Measurements from ENCODE around the gene ROR2. TPM values are rescaled to one million over a fixed set of nuclear protein-coding genes. Genes with fewer than 3 reads are reported as not detected.

The ROR2 gene
- total RNA-seq, 1 donor: 13.8 TPM

GRCh38 chr9:91736898-91737601 is 213.0 kb downstream of the ROR2 start:
- H3K36me3 ChIP-seq (ENCODE audit: insufficient read depth, low read length): no peaks in the 10 kb centered on the region
- H3K27ac ChIP-seq (ENCODE audit: low read depth, low read length): no peak overlapping the region
- H3K79me2 ChIP-seq (ENCODE audit: insufficient read depth, low read length): no peaks in the 10 kb centered on the region
- no peak overlapping the region for H2AFZ ChIP-seq (ENCODE audit: low read length)
- no peak overlapping the region for H3K4me2 ChIP-seq (ENCODE audit: insufficient read depth, low read length)
- no peaks in the 10 kb centered on the region for H4K20me1 ChIP-seq (ENCODE audit: insufficient read depth, low read length)
- H3K4me3 ChIP-seq (ENCODE audit: insufficient read depth, low read length): no peak overlapping the region
- peaks cover 13% of the 10 kb centered on the region for H3K27me3 ChIP-seq (ENCODE audit: insufficient read depth, low read length)
- H3K9me3 ChIP-seq (ENCODE audit: low read depth, low read length): no peaks in the 10 kb centered on the region
- H3K4me1 ChIP-seq (ENCODE audit: insufficient read depth, low read length): no peaks in the 10 kb centered on the region
- no peak for DNase-seq (ENCODE audit: insufficient read length, low spot score, missing footprints)
- no peak for TF ChIP-seq CTCF (IDR thresholded peaks at IDR 0.05; ENCODE audit: extremely low read depth, low read depth, low read length)

GRCh38 chr9:91736311-91736710 is 213.7 kb downstream of the ROR2 start:
- no peak overlapping the region for H3K27ac ChIP-seq (ENCODE audit: low read depth, low read length)
- no peaks in the 10 kb centered on the region for H4K20me1 ChIP-seq (ENCODE audit: insufficient read depth, low read length)
- no peak overlapping the region for H2AFZ ChIP-seq (ENCODE audit: low read length)
- no peaks in the 10 kb centered on the region for H3K4me1 ChIP-seq (ENCODE audit: insufficient read depth, low read length)
- H3K36me3 ChIP-seq (ENCODE audit: insufficient read depth, low read length): no peaks in the 10 kb centered on the region
- no peak overlapping the region for H3K4me2 ChIP-seq (ENCODE audit: insufficient read depth, low read length)
- no peaks in the 10 kb centered on the region for H3K9me3 ChIP-seq (ENCODE audit: low read depth, low read length)
- H3K27me3 ChIP-seq (ENCODE audit: insufficient read depth, low read length): peaks cover 13% of the 10 kb centered on the region
- no peak for DNase-seq (ENCODE audit: insufficient read length, low spot score, missing footprints)
- H3K4me3 ChIP-seq (ENCODE audit: insufficient read depth, low read length): no peak overlapping the region
- TF ChIP-seq CTCF (IDR thresholded peaks at IDR 0.05; ENCODE audit: extremely low read depth, low read depth, low read length): no peak
- no peaks in the 10 kb centered on the region for H3K79me2 ChIP-seq (ENCODE audit: insufficient read depth, low read length)

GRCh38 chr9:91735049-91735448 is 215.0 kb downstream of the ROR2 start:
- no peak for DNase-seq (ENCODE audit: insufficient read length, low spot score, missing footprints)
- H3K4me3 ChIP-seq (ENCODE audit: insufficient read depth, low read length): no peak overlapping the region
- no peaks in the 10 kb centered on the region for H3K36me3 ChIP-seq (ENCODE audit: insufficient read depth, low read length)
- TF ChIP-seq CTCF (IDR thresholded peaks at IDR 0.05; ENCODE audit: extremely low read depth, low read depth, low read length): no peak
- no peaks in the 10 kb centered on the region for H3K79me2 ChIP-seq (ENCODE audit: insufficient read depth, low read length)
- no peak overlapping the region for H3K27ac ChIP-seq (ENCODE audit: low read depth, low read length)
- no peaks in the 10 kb centered on the region for H3K4me1 ChIP-seq (ENCODE audit: insufficient read depth, low read length)
- peaks cover 13% of the 10 kb centered on the region for H3K27me3 ChIP-seq (ENCODE audit: insufficient read depth, low read length)
- H4K20me1 ChIP-seq (ENCODE audit: insufficient read depth, low read length): no peaks in the 10 kb centered on the region
- H3K4me2 ChIP-seq (ENCODE audit: insufficient read depth, low read length): no peak overlapping the region
- H2AFZ ChIP-seq (ENCODE audit: low read length): no peak overlapping the region
- no peaks in the 10 kb centered on the region for H3K9me3 ChIP-seq (ENCODE audit: low read depth, low read length)

GRCh38 chr9:91734371-91734981 is 215.6 kb downstream of the ROR2 start:
- Histone ChIP-seq H3K4me1 (ENCODE audit: insufficient read depth, low read length) (no peaks in the 10 kb centered on the region), H3K9me3 (ENCODE audit: low read depth, low read length) (no peaks in the 10 kb centered on the region), H4K20me1 (ENCODE audit: insufficient read depth, low read length) (no peaks in the 10 kb centered on the region), H3K36me3 (ENCODE audit: insufficient read depth, low read length) (no peaks in the 10 kb centered on the region), H2AFZ (ENCODE audit: low read length) (peak overlapping the region; percentile 77), H3K27me3 (ENCODE audit: insufficient read depth, low read length) (peaks cover 10% of the 10 kb centered on the region), H3K79me2 (ENCODE audit: insufficient read depth, low read length) (no peaks in the 10 kb centered on the region), H3K27ac (ENCODE audit: low read depth, low read length) (no peak overlapping the region), H3K4me3 (ENCODE audit: insufficient read depth, low read length) (no peak overlapping the region), H3K4me2 (ENCODE audit: insufficient read depth, low read length) (peak overlapping the region; percentile 50)
- peak; percentile 98 for TF ChIP-seq CTCF (IDR thresholded peaks at IDR 0.05; ENCODE audit: extremely low read depth, low read depth, low read length)
- DNase-seq (ENCODE audit: insufficient read length, low spot score, missing footprints): peak; percentile 97

Data from osteoblast (primary cell).